IMR-90 (cell line): Measurements from ENCODE around the gene FNDC11. TPM values are rescaled to one million over a fixed set of nuclear protein-coding genes. Genes with fewer than 3 reads are reported as not detected.

Experiments
- ATAC-seq: fragments of 200-7000 bp; cut with Tn5 transposase; 2 replicates; pipeline ENCODE4 v1.9.1; 2020; ENCODE audit warnings: low read depth, mild to moderate bottlenecking, moderate library complexity
- BruUV-seq: library from RNA; stranded (reverse); fragments of 400-500 nt; replicated peaks from 2 replicates; lab custom pipeline; 2021; lab: Mats Ljungman, UMichigan
- CTCF ChIA-PET: fragments of 300-600 bp; formaldehyde crosslinking; extraction: SDS; loops from one replicate; lab custom pipeline; 2021; ENCODE audit warnings: antibody characterized with exemption; lab: Yijun Ruan, JAX
- POLR2A ChIA-PET: fragments of 300-600 bp; sonication (Branson Sonifier 250); formaldehyde crosslinking; loops from one replicate; lab custom pipeline; 2022; ENCODE audit warnings: antibody characterized with exemption; ENCODE audit not compliant: unreplicated experiment; lab: Charles Lee
- DNase-seq: peaks from one replicate; pipeline ENCODE4 v3.0.0; 2013
- H2AFZ ChIP-seq: replicated peaks from 2 replicates; pipeline ENCODE3; 2013; ENCODE audit warnings: low read length, mild to moderate bottlenecking; ENCODE audit not compliant: poor library complexity
- H2AK5ac ChIP-seq: 2 replicates; pipeline ENCODE4 v1.6.1; 2013; ENCODE audit warnings: low read depth, low read length, inconsistent platforms
- H2AK9ac ChIP-seq: replicated peaks from 2 replicates; pipeline ENCODE3; 2013; ENCODE audit warnings: mild to moderate bottlenecking, low read depth, low read length, moderate library complexity; ENCODE audit not compliant: poor library complexity
- H2BK120ac ChIP-seq: 2 replicates; pipeline ENCODE4 v1.6.1; 2013; ENCODE audit warnings: low read depth, low read length, inconsistent platforms
- H2BK15ac ChIP-seq: 3 replicates; pipeline ENCODE4 v1.6.1; 2013; ENCODE audit warnings: low read depth, low read length, inconsistent platforms
- H2BK20ac ChIP-seq: 2 replicates; pipeline ENCODE4 v1.6.1; 2013; ENCODE audit warnings: low read depth, mild to moderate bottlenecking, inconsistent platforms, low read length, moderate library complexity
- H2BK5ac ChIP-seq: 2 replicates; pipeline ENCODE4 v1.6.1; 2013; ENCODE audit warnings: mild to moderate bottlenecking, low read depth, low read length, inconsistent platforms; ENCODE audit not compliant: poor library complexity, severe bottlenecking
- H3K14ac ChIP-seq: replicated peaks from 2 replicates; pipeline ENCODE4 v1.6.1; 2013; ENCODE audit warnings: low read depth, low read length, inconsistent platforms
- H3K18ac ChIP-seq: 2 replicates; pipeline ENCODE4 v1.6.1; 2013; ENCODE audit warnings: low read depth, low read length, control low read depth
- H3K23ac ChIP-seq: 2 replicates; pipeline ENCODE4 v1.6.1; 2013; ENCODE audit warnings: low read depth, low read length, inconsistent platforms
- H3K27ac ChIP-seq: 2 replicates; pipeline ENCODE4 v1.5.1; 2013; ENCODE audit warnings: mild to moderate bottlenecking, control low read depth, low read length; ENCODE audit not compliant: insufficient read depth
- H3K27me3 ChIP-seq: 2 replicates; pipeline ENCODE4 v1.6.1; 2013; ENCODE audit warnings: low read length; ENCODE audit not compliant: control insufficient read depth, insufficient read depth
- H3K36me3 ChIP-seq: 2 replicates; pipeline ENCODE4 v1.6.1; 2013; ENCODE audit warnings: low read length, mixed read lengths; ENCODE audit not compliant: control insufficient read depth, insufficient read depth
- H3K4ac ChIP-seq: 2 replicates; pipeline ENCODE4 v1.6.1; 2013; ENCODE audit warnings: low read depth, low read length, inconsistent platforms
- H3K4me1 ChIP-seq: 2 replicates; pipeline ENCODE4 v1.6.1; 2013; ENCODE audit warnings: low read length, mixed read lengths; ENCODE audit not compliant: control insufficient read depth, insufficient read depth
- H3K4me2 ChIP-seq: 2 replicates; pipeline ENCODE4 v1.6.1; 2013; ENCODE audit warnings: low read depth, mild to moderate bottlenecking, control low read depth, low read length, moderate library complexity
- H3K4me3 ChIP-seq: 2 replicates; pipeline ENCODE4 v1.5.1; 2013; ENCODE audit warnings: low read depth, mild to moderate bottlenecking, control low read depth, low read length, moderate library complexity; ENCODE audit not compliant: insufficient read depth
- H3K56ac ChIP-seq: 2 replicates; pipeline ENCODE4 v1.6.1; 2013; ENCODE audit warnings: low read length, inconsistent platforms; ENCODE audit not compliant: insufficient read depth; ENCODE audit errors: extremely low read depth
- H3K79me1 ChIP-seq, 2 experiments: 2 replicates each; pipeline ENCODE4 v1.6.1; 2013; ENCODE audit warnings: low read length in 2 of 2, inconsistent platforms in 1 of 2, low read depth in 1 of 2
- H3K9ac ChIP-seq: 2 replicates; pipeline ENCODE4 v1.6.1; 2013; ENCODE audit warnings: low read depth, low read length, control low read depth
- H3K9me1 ChIP-seq: 2 replicates; pipeline ENCODE4 v1.6.1; 2013; ENCODE audit warnings: low read length, inconsistent platforms; ENCODE audit not compliant: insufficient read depth
- H3K9me3 ChIP-seq: 2 replicates; pipeline ENCODE4 v1.6.1; 2013; ENCODE audit warnings: low read length; ENCODE audit not compliant: control insufficient read depth, insufficient read depth
- H4K20me1 ChIP-seq: 2 replicates; pipeline ENCODE4 v1.6.1; 2013; ENCODE audit warnings: low read length, inconsistent platforms; ENCODE audit not compliant: insufficient read depth
- H4K5ac ChIP-seq: 2 replicates; pipeline ENCODE4 v1.6.1; 2013; ENCODE audit warnings: mild to moderate bottlenecking, low read depth, low read length, control low read depth
- H4K8ac ChIP-seq, 2 experiments: 2 replicates each; pipeline ENCODE4 v1.6.1; 2013; ENCODE audit warnings: low read depth in 2 of 2, low read length in 2 of 2, control low read depth in 1 of 2, inconsistent platforms in 1 of 2
- H4K91ac ChIP-seq: 2 replicates; pipeline ENCODE4 v1.6.1; 2013; ENCODE audit warnings: low read depth, low read length, inconsistent platforms; ENCODE audit not compliant: insufficient read depth
- CTCF ChIP-seq: conservative IDR thresholded peaks from 2 replicates; pipeline ENCODE4 v1.5.1; 2012; ENCODE audit warnings: mild to moderate bottlenecking, low read depth, low read length, improper control_type of control experiment
- MXI1 ChIP-seq: IDR thresholded peaks from 2 replicates; pipeline ENCODE4 v1.6.1; 2012; ENCODE audit warnings: low read depth, mild to moderate bottlenecking, low read length, moderate library complexity, borderline replicate concordance
- NFE2L2 ChIP-seq: fragments of 150-350 bp; IDR thresholded peaks from 2 replicates; pipeline ENCODE4 v1.6.1; 2016; ENCODE audit warnings: low read depth, mild to moderate bottlenecking, low read length
- RAD21 ChIP-seq: IDR thresholded peaks from 2 replicates; pipeline ENCODE4 v1.6.1; 2012; ENCODE audit warnings: low read length, improper control_type of control experiment
- USF2 ChIP-seq: fragments of 150-350 bp; IDR thresholded peaks from 2 replicates; pipeline ENCODE4 v1.6.1; 2017; ENCODE audit warnings: mild to moderate bottlenecking, antibody characterized with exemption, low read length, low read depth
- WGBS, 2 experiments: methylation state at CpG; one replicate each; pipeline versions ENCODE4 v1.1.5 to v1.1.7; 2013; ENCODE audit warnings: missing lambda C conversion rate in 2 of 2; ENCODE audit not compliant: insufficient read length in 1 of 2; ENCODE audit errors: extremely low coverage in 2 of 2; 5-methylcytosine and 5-hydroxymethylcytosine counted together
- dilution Hi-C: fragments of 300-500 bp; cut with HindIII; formaldehyde crosslinking; loops from one replicate; pipeline ENCODE4 v1.14.3; 2018; ENCODE audit warnings: low sequenced_read_pairs; ENCODE audit not compliant: unreplicated experiment
- in situ Hi-C: fragments of 300-500 bp; cut with MboI; formaldehyde crosslinking; loops from 3 replicates; pipeline ENCODE4 v1.14.3; 2019; ENCODE audit warnings: low sequenced_read_pairs, inconsistent platforms, mixed read lengths
- intact Hi-C: fragments of 100-400 bp; cut with micrococcal nuclease; formaldehyde crosslinking; loops from 2 replicates; pipeline ENCODE4 v1.10.0; 2022
- polyA plus RNA-seq, 3 experiments: library from polyadenylated mRNA; depleted of rRNA; stranded (reverse); fragments of >200 nt; gene quantifications; 2 replicates each; pipeline ENCODE4 v1.2.3, GENCODE V29; 2012; ENCODE audit warnings: low replicate concordance in 1 of 3
- total RNA-seq: library from RNA; depleted of rRNA; stranded (reverse); fragments of >200 nt; gene quantifications from 2 replicates; pipeline ENCODE4 v1.2.3, GENCODE V29; 2012

FNDC11 gene
- total and polyA plus RNA-seq, 2 of the 4 experiments (the other 2 are of a cell fraction), result 0.36 to 1.0 TPM

- H3K36me3 ChIP-seq, result peaks cover 17% of the 10 kb centered on the region
- TF ChIP-seq USF2 (no peak), NFE2L2 (no peak), MXI1 (no peak), CTCF (no peak), RAD21 (no peak)
- WGBS, 2 experiments, result no CpG with 5 or more reads among the region's 9 CpGs
Measured at GRCh38 chr20:63527184-63527583, 26.8 kb upstream of the FNDC11 start.

More at GRCh38 chr20:63527184-63527583, 26.8 kb upstream of the FNDC11 start:
- H2BK15ac ChIP-seq, result no peak overlapping the region
- no peak overlapping the region for H3K14ac ChIP-seq
- H4K5ac ChIP-seq, result no peak overlapping the region
- peaks cover 5% of the 10 kb centered on the region for H3K4me1 ChIP-seq
- no peak overlapping the region for H3K56ac ChIP-seq
- no peak for ATAC-seq
- H2BK120ac ChIP-seq, result no peak overlapping the region
- H4K20me1 ChIP-seq, result peaks cover 17% of the 10 kb centered on the region
- H3K9me1 ChIP-seq, result peaks cover 4% of the 10 kb centered on the region; the same call in 1 of the 2 replicates
- H2AK9ac ChIP-seq, result no peak overlapping the region
- no peak overlapping the region for H2BK20ac ChIP-seq
- intact Hi-C loops (no loop called here), in situ Hi-C loops (no loop called here), dilution Hi-C loops (no loop called here)
- no peak overlapping the region for H4K8ac ChIP-seq
- no peak overlapping the region for H3K9ac ChIP-seq
- no peak overlapping the region for H3K4me2 ChIP-seq
- H4K91ac ChIP-seq, result no peak overlapping the region
- H3K27ac ChIP-seq, result no peak overlapping the region
- H3K4me3 ChIP-seq, result no peak overlapping the region
- ChIA-PET POLR2A (interaction anchor here (0.5 kb wide), 1 partner anchor 447 kb away, joined by 3 read pairs; no protein-coding TSS in a partner anchor), CTCF (no interaction called here)
- no peak overlapping the region for H2AFZ ChIP-seq
- no peak overlapping the region for H3K23ac ChIP-seq
- no peak overlapping the region for H2AK5ac ChIP-seq
- H3K79me1 ChIP-seq, result peaks cover 11 to 18% of the 10 kb centered on the region in 2 experiments
- BruUV-seq, result no TSS peak
- no peaks in the 10 kb centered on the region for H3K9me3 ChIP-seq
- no peak for DNase-seq
- H3K18ac ChIP-seq, result no peak overlapping the region
- no peak overlapping the region for H3K4ac ChIP-seq
- H2BK5ac ChIP-seq, result no peak overlapping the region
- no peaks in the 10 kb centered on the region for H3K27me3 ChIP-seq
